Activated CD4-positive, CD25-positive, alpha-beta regulatory T cell treated with anti-CD3 and anti-CD28 coated beads, Interleukin-2, amount 50 U/mL, for 24 hours (primary cell): ENCODE data around the gene ZNF699.
"Not testable (repeated sequence)": the region's sequence is repeated elsewhere in the genome, so short reads cannot be mapped to it uniquely, and the experiment has no call there.

Source experiments
- ATAC-seq, 2 donors: fragments of 150-1000 bp; cut with Tn5 transposase; one replicate each; pipeline ENCODE4 v1.10.0; 2021; ENCODE audit warnings: mild to moderate bottlenecking in 1 of 2, moderate library complexity in 1 of 2

ZNF699 gene

DNA sequence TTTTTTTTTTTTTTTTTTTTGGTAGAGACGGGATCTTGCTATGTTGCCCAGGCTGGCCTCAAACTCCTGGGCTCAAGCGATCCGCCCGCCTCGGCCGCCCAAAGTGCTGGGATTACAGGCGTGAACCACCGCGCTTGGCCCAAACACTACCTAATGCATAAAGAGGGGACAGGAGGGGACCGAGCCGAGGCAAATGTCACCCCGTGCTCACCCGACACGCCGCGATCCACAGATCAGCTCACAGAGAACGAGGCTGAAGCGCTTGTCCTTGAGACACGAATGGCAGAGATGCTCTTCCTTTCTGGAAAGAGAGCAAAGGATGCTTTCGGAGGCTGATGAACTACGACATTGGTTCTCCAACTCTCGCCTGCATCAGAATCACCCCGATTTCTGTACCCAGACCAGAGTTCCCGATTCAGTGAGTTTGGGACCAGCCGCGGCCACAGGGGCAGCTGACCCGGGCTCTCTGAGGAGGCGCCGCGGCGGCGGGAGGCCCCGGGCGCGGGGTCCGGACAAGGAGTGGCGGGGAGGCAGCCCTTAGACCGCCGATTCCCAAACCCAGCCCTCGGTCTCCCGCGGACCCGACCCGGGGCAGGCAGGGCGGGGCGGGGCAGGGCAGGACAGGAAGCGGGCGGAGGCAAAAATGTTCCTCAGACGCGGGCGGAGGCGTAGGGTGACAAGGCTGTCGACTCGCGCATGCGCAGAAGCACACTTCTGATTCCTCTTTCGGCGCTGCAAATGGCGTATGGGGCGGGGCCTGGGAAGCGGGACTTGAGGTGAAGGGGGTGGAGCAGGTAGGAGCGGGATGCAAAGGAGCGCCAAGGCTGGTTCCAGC, at the start of gene ZNF699:
TSS of gene ZNF699 (minus strand) at position 700 of the 835 bp plus-strand sequence. CDS start 4,719 bp downstream, outside the sequence.
- peak; percentile 91 to 93 for ATAC-seq

DNA sequence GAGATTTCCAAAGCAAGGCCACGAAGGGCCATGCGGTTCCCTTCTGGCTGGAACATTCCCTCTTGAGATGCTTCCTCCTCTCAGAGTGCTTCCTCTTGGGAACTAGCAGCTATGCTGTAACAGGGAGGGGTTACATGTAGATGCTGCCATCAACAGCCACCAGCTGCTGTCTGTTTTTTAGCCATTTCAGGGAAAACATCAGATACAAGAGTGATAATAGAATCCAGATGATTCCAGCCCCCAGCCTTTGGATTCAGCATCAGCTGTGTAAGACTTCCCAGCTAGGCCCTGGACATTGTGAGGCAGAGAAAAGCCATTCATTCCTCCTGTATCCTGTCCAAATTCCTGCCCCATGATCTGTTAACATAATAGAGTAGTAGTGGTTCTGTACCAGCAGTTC, 45.0 kb upstream of the ZNF699 start:
- no peak for ATAC-seq

DNA sequence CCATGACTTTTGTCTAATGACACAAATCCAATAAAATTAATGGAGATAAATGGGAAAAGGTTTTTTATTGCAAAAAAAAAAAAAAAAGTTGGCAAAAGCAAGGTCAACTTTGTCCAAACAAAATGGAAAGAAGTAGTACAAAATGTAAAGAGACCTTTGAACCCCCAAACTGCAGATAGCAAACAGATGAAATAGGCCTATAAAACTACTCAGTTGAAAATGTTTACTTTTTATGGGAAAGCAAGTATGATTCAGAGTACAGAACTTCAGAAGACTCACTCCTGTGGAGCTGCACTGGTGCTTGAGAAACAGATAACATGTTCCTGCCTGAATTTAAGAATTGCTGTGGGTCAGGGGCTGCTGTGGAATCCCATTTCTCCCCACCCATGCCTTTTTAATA, 43.4 kb upstream of the ZNF699 start:
- ATAC-seq = no peak

DNA sequence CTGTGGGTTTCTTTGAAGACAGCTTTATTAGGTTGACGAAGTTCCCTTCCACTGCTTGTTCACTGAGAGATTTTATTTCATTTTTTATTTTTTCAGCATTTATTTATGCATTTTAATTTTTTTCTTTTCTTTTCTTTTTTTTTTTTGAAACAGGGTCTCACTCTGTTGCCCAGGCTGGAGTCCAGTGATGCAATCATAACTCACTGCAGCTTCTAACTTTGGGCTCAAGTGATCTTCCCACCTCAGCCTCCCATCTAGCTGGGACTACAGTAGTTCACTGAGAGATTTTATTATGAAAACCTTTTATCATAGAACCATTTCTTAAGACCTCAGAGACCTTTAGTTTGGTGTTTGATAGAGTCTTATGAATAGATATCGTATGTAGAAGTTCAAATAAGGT, 42.9 kb upstream of the ZNF699 start:
- ATAC-seq = no peak

DNA sequence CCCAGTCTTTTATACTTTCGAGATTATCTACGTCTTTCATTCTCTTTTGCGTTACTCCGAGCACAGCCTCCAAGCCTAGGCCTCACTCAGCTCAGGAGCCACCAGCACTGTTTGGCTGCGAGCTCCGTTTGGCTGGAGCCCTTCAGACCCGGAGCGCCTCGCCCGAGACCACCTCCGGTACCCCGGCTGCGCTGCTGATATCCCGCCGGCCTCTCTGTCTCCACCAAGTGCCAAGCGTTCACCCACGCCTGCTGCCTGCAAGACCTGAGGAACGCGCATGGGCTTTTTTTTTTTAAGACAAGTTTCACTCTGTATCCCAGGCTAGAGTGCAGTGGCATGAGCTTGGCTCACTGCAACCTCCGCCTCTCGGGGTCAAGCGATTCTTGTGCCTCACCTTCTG, 39.0 kb upstream of the ZNF699 start:
- ATAC-seq = no peak

DNA sequence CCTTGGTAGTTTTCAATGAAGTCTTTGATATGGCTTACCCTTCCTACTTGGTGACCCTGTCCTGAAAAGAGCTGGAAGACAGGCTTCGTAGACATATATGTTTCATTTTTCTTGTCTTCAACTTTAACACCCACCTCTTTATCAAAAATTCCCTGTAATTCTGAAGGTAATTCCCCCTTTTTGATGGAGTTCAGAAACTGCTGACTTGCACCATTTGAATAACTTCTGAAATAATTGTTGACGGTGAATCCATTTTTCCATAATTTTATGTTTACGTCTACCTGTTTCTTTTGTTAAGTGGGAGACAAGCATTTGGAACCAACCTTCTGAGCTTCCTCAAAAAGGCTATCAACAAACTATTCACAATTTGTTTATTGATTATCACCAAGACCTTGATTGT, 38.6 kb upstream of the ZNF699 start:
- ATAC-seq = no peak

DNA sequence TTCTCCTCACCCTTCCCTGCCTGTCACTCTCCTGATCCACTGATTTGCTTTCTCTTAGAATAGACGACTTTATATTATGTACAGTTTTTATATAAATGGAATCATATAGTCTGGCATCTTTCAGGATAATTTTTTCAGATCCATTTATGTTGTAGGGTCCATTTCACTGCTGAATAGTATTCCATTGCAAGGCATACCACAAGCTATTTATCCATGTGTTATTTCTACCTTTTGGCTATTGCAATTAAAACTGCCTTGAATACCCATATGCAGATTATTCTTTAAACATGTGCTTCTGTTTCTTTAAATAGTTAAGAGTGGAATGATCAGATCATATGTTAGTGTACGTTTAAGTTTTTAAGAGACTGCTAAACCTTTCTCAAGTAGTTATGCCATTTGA, 35.4 kb upstream of the ZNF699 start:
- no peak for ATAC-seq

DNA sequence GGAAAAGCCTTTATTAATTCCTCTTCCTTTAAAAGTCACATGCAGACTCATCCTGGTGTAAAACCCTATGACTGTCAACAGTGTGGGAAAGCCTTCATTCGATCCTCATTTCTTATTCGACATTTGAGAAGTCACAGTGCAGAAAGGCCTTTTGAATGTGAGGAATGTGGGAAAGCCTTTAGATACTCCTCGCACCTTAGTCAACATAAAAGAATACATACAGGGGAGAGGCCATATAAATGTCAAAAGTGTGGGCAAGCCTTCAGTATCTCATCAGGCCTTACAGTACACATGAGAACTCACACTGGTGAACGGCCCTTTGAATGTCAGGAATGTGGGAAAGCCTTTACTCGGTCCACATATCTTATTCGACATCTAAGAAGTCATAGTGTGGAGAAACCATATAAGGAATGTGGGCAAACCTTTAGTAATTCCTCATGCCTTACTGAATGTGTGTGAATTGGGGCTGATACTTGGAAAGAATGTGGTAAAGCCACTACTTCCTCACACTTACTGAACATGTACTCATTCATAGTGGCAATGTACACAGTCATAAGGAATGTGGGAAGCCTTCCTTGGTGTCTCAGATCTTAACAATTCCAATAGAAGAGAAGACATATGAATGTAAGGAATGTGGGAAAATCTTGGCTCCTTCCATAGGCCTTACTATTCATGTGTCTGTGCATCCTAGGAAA, 33.1 kb upstream of the ZNF699 start:
- no peak for ATAC-seq

DNA sequence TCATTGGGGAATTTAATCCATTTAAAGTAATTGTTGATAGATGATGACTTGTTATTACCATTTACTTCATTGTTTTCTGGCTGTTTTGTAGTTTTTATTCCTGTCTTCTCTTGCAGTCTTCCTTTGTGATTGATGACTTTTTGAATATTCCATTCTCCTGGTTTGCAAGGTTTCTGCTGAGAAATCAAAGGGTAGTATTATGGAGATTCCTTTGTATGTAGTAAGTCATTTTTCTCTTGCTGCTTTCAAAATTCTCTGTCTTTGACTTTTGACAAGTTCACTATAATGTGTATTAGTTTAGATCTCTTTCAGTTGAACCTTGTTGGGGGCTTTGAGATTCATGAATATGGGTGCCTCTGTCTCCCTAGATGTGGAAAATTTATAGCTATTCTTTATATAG, 20.4 kb upstream of the ZNF699 start:
- ATAC-seq = no peak

DNA sequence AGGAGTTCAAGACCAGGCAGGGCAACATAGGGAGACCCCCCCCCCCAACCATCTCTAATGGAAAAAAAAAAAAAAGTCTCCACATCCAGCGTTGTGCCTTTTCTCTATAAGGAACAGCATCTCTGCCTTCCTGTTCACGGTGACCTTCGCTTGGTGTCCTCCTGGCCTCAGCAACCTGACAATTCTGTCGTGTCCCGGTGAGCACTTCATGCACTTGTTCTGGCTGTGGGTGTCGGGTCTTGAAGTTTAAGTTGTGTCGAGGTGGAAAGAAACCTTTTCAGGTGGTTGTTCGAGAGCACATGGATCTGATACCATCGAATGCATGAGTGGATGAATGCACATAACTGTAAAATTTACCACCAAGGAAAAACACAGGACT, 14.9 kb upstream of the ZNF699 start:
- ATAC-seq = no peak

DNA sequence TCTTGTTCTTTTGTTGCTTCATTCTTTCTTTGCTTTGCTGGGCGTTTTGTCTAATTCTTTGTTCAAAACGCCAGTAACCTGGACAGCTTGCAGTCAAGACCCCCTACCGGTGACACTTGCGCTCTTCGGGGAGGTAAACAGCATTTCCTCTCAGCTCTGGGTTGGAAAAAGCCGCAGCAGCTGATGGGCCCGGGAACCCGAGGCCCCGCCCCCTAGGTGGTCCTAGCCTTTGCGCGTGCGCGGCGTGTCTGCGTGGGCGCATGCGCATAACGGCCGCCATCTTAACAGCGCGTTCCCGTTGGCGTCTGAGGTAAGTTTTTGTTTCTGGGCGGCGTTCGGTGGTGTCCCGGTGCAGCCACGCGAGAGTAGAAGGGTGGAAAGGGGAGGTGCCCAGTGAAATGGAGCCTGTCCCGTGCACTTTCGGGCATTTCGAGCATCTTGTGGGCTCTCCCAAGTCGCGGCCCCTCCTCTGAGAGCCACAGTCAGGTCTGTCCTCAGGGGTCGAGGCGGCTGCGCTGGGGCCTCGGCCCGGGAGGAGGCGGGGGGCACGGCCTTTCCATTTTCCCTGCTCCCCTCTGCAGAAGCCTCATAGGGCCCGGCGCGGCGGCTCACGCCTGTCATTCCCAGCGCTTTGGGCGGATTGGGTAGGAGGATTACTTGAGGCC, 14.4 kb upstream of the ZNF699 start, which contains the start of gene ZNF559:
TSS of gene ZNF559 (plus strand) at position 261 of the 665 bp plus-strand sequence. CDS start 14,371 bp downstream, outside the sequence.
- ATAC-seq = peak; percentile 99

DNA sequence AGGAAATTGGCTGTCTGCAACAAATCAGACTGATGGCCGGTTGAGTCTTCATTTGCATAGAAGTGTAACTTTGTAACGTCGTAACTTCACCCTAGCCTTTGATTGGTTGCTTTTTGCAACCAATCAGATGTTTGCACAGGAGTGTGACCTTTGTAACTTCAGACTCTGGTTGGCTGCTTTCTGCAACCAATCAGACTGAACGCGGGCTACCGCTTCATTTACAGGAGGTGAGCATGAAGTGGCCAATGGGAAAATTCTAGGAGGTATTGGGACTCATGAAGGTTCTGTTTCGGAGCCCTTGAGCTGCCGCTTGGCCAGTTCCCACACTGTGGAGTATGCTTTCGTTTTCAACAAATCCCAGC, 13.9 kb upstream of the ZNF699 start:
- ATAC-seq = peak; percentile 39

DNA sequence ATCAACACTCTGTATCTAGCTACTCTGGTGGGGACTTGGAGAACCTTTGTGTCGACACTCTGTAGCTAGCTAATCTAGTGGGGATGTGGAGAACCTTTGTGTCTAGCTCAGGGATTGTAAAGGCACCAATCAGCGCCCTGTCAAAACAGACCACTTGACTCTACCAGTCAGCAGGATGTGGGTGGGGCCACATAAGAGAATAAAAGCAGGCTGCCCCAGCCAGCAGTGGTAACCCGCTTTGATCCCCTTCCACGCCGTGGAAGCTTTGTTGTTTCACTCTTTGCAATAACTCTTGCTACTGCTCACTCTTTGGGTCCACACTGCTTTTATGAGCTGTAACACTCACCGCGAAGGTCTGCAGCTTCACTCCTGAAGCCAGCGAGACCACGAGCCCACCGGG, 12.6 kb upstream of the ZNF699 start:
- ATAC-seq = not testable (repeated sequence)

DNA sequence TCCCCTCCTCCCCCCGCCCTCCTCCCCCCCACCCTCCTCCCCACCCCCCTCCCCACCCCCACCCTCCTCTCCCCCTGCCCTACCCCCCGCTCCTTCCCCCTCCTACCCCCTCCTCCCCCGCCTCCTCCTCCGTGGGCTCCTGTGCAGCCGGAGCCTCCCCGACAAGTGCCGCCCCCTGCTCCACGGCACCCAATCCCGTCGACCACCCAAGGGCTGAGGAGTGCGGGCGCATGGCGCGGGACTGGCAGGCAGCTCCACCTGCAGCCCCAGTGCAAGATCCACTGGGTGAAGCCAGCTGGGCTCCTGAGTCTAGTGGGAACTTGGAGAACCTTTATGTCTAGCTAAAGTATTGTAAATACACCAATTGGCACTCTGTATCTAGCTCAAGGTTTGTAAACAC, 12.1 kb upstream of the ZNF699 start:
- ATAC-seq = not testable (repeated sequence)

DNA sequence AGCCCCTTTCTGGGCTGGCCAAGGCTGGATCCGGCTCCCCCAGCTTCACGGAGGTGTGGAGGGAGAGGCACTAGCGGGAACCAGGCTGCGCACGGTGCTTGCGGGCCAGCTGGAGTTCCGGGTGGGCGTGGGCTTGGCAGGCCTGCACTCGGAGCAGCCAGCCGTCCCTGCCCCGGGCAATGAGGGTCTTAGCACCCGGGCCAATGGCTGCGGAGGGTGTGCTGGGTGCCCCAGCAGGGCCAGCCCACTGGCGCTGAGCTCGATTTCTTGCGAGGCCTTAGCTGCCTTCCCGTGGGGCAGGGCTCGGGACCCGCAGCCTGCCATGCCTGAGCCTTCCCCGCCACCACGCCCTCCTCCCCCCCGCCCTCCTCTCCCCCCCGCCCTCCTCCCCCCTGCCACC, 11.7 kb upstream of the ZNF699 start:
- ATAC-seq = no peak

DNA sequence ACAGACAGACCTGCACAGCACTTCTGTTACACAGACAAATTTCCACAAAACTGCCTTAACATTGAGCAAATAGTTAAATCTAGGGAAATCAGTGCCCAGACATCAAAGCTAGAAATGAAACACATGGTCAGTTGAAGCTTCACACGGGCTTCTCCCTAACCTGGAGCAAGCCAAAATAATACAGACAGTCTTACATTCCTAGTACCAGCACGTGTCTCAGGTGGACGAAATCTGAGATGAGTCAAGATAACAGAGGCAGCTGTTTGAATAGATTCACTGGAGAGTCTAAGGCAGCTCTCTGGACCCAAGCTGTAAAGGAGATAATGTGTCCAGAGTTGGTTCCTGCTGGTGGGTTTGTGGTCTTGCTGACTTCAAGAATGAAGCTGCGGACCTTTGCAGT, 4.1 kb upstream of the ZNF699 start:
- no peak for ATAC-seq

DNA sequence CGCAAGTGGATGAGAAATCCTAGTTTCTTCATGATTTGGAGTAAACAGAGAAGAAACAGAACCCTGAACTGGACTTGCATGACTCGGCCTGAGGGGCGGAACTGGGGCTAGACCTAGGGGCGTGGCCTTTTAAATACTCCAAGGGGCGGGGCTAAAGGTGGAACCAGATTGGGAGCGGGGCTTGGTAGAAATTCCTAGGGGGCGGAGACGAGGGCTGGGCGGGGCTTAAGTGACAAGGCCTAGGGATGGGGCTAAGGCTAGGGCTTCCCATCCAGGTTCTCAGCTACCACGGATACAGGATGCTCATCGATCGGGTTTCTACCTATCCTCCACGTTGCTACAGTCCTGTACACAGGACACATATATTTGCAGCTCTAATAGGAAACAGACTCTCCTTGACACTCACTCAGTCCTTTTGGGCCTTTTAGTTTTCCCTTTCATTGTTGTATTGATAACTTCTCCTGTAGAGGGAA, 372 bp upstream of the ZNF699 start:
- peak; percentile 68 to 74 for ATAC-seq

DNA sequence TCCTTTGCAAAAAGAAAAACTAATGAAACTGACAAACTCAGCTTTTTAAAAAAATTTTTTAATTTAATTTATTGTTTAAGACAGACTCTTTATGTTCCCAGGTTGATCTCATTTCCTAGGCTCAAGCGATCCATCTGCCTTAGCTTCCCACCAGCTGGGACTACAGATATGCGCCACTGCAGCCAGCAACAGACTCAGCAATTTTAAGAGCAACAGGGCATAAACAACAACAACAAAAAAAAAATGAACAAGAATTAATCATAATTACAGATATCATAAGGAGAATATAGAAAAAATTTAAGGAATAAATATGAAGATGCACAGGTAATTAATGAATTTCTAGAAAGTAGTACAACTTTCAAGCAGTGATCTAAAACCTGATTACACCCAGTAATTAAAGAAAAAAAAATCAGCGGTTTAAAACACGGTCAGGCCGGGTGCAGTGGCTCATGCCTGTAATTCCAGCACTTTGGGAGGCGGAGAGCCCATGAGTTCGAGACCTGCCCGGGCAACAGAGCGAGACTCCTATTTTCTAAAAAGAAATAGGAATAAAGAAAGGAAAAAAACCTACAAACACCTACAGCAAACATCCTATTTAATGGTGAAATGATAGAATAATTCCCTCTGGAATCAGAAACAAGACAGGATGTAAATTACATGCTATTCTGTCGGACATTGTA, 1.4 kb downstream of the ZNF699 start:
- ATAC-seq = no peak

DNA sequence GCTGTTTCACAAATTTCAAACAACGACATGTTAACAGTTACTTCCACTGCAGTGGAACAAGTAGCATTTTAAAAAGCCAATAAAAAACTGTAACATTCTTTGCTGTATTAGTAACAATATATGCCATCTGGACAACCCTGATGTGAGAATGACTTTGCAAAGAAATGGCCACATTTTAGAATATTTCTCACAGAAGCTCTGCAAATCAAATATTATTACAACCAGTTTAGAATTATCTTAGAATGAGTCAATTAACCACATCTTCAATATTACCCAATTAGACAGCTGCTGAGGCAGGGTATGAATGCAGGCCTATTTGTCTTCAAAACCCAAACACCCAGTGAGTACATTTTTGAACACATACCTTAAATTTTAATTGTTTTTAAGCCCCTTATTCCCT, 3.2 kb downstream of the ZNF699 start:
- no peak for ATAC-seq

DNA sequence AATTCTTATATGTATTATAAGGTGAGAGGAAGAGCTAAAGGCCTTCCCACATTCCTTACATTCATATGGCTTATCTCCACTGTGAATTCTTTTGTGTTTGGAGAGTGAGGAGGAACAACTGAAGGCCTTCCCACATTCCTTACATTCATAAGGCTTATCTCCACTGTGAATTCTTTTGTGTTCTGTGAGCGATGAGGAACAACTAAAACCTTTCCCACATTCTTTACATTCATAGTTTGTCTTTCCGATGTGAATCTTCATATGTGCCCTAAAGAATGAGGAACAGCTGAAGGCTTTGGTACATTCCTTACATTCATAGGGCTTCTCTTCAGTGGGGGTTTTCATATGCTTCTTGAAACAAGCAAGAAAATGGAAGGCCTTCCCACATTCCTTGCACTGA, 13.3 kb downstream of the ZNF699 start:
- no peak for ATAC-seq

DNA sequence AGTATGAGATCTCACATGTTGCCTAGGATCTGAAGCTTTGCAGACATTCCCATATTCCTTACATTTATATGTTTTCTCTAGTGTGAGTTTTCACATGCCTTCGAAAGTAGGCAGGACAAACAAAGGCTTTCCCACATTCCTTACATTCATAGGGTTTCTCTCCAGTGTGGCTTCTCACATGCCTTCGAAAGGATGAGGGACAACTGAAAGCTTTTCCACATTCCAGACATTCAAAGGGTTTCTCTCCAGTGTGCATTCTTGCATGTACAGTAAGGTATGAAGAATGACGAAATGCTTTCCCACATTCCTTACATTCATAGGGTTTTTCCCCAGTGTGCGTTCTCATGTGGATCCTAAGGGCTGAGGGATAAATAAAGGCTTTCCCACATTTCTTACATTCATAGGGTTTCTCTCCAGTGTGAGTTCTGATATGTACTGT, 14.2 kb downstream of the ZNF699 start:
- no peak for ATAC-seq

DNA sequence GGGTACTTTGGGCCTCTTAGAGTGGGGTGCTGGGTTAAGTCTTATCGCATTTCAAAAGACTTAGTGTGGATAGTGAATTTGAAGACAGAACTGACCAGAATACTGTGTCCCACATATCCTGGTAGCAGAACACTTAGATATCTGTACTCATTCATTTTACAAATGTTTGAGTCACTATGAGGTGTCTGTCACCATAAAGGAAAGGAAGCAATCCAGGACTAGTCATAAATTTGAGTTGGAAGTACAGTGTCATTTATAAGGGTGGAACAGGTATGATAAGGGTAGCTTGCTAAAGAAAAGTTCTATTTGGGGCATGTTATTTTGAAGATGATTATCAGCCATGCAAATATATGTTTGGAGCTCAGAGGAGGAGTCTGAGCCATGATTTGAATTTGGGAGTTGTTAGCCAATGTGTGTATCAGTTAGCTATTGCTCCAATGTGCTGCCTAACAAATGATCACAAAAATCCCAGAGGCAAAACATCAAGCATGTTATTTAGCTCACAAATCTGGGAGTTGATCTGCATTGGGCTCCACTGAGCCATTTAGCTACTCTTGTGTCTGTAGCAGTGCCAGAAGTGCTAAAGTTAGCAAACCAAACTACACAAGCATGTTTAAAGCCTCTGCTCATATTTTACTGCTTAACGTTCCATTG, 20.3 kb downstream of the ZNF699 start:
- no peak for ATAC-seq
